ENCODE data around the gene AIFM2.
"Not testable (repeated sequence)": the region's sequence is repeated elsewhere in the genome, so short reads cannot be mapped to it uniquely, and the experiment has no call there.

Gene AIFM2

GRCh38 chr10:70090951-70091350, 41.7 kb downstream of the AIFM2 start:
- DNase-seq: no peak

- DNase-seq: no peak
These were observed 42.6 kb downstream of the AIFM2 start for GRCh38 chr10:70090013-70090412.

GRCh38 chr10:70088308-70088698, 44.3 kb downstream of the AIFM2 start:
- DNase-seq: no peak

GRCh38 chr10:70087616-70088307, 44.9 kb downstream of the AIFM2 start:
- DNase-seq: no peak

GRCh38 chr10:70085975-70086613, 46.5 kb downstream of the AIFM2 start:
- DNase-seq: no peak

- DNase-seq: no peak
These were observed 48.4 kb downstream of the AIFM2 start for GRCh38 chr10:70084189-70084588.

GRCh38 chr10:70080789-70081188, 51.8 kb downstream of the AIFM2 start:
- DNase-seq: not testable (repeated sequence)

GRCh38 chr10:70078937-70079336, 53.7 kb downstream of the AIFM2 start:
- DNase-seq: no peak

- DNase-seq: no peak
These were observed 54.3 kb downstream of the AIFM2 start for GRCh38 chr10:70078329-70078728.

- no peak for DNase-seq
These were observed 57.7 kb downstream of the AIFM2 start for GRCh38 chr10:70074971-70075370.

- DNase-seq: peak; percentile 32
These were observed 58.5 kb downstream of the AIFM2 start for GRCh38 chr10:70074165-70074564.

- DNase-seq: no peak
These were observed 61.8 kb downstream of the AIFM2 start for GRCh38 chr10:70070834-70071233.

- no peak for DNase-seq
These were observed 63.3 kb downstream of the AIFM2 start for GRCh38 chr10:70069346-70069745.

- no peak for DNase-seq
These were observed 63.7 kb downstream of the AIFM2 start for GRCh38 chr10:70068925-70069324.

GRCh38 chr10:70067586-70067985, 65.0 kb downstream of the AIFM2 start:
- DNase-seq: no peak

GRCh38 chr10:70066190-70066589, 66.4 kb downstream of the AIFM2 start:
- no peak for DNase-seq

GRCh38 chr10:70064486-70064885, 68.1 kb downstream of the AIFM2 start:
- DNase-seq: no peak

- no peak for DNase-seq
These were observed 69.1 kb downstream of the AIFM2 start for GRCh38 chr10:70063418-70064098.
